Measurements from ENCODE around the gene OR7A17.

The OR7A17 gene

DNA sequence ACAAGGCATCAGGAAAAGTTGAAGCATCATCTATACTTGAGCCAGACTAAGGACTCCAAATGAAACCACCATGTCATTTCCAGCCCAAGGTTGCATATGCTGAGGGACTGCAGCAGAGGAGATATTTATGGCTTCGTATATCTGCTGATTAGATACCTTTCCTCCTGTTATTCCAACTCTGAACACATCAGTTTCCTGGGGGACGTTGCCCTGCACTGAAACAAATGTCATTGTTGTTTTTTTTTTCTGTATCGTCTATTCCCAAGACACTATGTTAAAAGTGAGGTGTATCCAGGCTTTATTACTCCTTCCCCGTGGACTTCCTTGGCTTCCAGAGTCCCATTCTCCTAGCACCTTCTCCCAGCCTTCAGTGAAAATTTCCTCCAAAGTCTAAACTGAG is at the start of gene OR7A17:
Gene OR7A17, minus strand, starts transcription at position 101 of the 400 bp plus-strand sequence. CDS start 4,777 bp downstream, outside the sequence.
- no peak for DNase-seq

DNA sequence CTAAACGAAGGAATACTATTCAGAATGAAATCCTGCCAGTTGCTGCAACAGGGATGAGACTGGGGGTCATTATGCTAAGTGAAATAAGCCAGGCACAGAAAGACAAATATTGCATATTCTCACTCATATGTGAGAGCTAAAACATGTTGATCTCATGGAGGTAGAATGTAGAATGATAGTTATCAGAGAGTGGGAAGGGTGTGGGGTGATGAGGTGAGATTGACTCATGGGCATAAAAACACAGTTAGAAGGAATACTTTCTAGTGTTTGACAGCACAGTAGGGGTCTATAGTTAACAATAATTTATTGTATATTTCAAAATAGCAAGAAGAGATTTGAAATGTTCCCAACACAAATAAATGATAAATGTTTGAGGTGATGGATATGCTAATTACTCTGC is 47.6 kb upstream of the OR7A17 start:
- DNase-seq = no peak

DNA sequence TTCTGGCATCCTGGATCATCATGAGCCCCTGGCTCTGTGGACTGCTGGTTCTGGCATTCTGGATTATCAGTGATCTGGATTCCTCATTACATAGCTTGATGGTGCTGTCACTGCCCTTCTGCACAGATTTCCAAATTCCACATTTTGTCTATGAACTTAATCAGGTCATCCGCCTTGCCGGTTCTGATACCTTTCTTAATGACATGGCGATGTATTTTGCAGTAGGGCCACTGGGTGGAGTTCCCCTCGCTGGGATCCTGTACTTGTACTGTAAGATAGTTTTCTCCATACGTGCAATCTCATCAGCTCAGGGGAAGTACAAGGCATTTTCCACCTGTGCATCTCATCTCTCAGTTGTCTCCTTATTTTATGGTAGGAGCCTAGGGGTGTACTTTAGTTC is 30.9 kb upstream of the OR7A17 start:
- DNase-seq = no peak

DNA sequence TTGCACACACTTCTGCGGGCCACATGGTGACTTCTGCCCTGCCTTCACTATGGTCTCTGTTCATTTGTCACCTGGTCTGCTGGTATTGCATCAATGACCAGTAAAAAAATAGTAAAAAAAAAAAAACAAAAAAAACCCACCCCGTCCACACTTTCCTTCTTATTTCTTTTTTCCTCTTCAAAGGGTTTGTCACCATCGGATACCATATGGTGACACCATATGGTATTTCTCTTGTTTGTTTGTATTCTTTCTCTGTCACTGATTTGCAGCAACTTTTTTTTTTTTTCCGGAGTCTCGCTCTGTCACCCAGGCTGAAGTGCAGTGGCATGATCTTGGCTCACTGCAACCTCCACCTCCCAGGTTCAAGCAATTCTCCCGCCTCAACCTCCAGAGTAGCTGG is 29.2 kb upstream of the OR7A17 start:
- DNase-seq = no peak

DNA sequence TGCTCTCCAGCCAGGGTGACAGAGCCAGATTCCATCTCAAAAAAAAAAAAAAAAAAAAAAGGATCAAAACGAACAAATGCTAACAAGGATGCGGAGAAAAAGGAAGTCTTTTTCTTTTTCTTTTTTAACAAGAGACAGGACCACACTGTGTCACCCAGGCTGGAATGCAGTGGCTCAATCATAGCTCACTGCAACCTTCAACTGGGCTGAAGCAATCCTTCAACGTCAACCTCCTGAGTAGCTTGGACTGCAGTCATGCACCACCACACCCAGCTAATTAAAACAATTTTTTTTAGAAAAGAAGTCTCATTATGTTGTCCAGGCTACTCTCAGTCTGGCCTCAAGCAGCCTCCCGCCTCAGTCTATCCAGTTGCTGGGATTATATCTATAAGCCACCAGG is 20.8 kb upstream of the OR7A17 start:
- no peak for DNase-seq

DNA sequence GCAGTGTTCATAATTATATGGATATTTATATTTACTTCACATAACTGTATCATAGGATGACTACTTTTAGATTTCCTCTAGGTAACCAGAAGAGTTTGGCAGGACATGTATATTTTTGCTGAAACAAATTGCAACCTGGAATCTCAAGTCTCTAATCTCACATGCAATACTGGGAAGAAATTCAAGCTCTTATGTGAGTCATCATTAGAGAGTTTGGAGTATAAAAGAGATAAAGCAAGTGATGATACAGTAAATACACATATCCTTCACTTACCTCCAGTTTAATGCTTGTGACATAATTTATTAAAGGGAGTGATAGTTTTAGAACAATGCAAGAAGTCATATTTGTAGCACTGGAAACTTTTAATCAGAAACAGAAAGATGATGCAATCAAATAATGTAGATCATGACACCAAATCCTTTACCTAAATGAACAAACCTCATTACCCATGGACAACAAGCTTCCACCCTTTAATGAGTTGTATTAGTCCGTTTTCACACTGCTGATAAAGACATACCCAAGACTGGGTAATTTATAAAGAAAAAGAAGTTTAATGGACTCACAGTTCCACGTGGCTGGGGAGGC is 15.8 kb upstream of the OR7A17 start:
- DNase-seq = no peak

DNA sequence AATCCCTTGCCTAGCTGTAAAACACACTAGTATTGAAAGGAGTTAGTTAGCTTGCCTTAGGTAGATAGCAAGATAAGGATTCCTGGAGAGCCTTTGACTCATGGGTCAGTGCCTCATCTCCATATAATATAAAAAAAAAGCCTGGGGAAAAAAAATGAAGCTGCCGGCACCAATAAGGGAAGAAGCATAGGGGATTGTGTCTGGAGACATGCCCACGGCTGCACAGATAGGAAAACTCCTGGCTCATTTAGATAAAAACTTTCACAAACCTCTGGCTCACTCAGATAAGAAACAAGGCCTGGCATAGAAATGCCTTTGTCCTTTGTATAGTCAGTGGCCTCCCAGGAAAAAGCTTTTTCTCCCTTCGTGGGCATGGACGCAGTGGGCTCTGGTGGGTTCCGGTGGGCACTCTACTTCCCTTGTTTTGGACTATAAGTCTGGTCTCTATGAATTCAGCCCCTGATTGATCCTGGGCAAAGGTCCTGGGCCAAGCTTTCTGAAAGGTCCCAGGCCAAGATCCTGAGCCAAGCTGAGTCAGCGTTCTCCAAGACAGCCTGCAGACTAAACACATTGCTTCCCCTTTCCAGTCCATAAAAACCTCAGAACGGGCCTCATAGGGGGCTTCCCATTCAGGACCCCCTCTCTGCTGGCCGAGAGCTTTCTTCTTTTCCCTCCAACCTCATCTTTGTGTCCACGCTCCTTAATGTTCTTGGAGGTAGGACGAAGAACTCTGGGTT is 4.9 kb upstream of the OR7A17 start:
- no peak for DNase-seq

DNA sequence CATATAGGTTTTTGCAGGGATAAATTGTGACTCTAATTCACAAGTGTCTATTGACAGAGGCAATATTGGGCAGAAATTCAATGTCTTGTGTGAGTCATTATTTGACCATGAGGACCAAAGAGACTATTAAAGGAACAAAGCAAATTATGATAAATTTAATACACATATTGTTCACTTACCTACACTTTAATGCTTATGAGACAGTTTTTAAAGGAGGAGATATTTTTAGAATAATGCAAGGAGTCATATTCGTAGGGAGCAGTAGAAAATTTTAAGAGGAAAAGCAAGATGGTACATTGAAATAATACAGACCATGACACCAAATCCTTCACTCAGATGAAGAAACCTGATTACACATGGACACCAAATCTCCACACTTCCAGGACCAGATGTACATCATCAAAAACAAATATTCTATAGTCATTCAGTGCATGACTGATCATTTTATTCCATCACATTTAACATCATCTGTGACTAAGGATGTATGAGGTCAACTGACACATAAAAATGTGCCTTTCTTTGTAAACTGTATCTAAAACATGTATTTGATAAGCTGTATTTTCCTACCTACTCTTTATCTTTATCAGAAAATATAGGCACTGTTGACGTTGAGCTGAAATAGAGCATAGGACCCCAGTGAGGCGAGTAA is 4.2 kb upstream of the OR7A17 start:
- DNase-seq = no peak

DNA sequence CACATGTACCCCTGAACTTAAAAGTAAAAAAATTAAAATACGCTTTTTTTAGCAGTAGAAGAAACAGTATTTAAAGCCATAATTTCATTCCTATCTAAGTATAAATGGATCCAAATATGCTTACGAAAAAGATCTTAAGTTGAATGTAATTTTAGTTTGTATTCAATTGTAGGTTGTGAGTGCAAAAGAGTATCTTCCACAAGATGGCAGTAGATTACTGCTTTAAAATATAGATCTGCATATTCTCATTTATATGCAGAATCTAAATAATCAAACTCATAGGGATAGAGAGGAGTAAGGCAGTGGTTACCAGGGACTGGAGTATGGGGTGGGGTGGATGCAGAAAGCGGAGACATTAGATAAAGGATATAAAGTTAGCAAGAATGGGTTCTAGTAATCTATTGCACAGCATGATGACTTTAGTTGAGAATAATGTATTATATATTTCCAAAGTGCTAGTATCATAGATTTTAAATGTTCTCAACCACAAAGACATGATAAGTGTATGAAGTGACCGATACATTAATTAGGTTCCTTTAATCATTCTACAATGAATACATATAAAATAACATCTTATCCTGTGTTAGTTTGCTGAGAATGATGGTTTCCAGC is 14.2 kb downstream of the OR7A17 start:
- no peak for DNase-seq

DNA sequence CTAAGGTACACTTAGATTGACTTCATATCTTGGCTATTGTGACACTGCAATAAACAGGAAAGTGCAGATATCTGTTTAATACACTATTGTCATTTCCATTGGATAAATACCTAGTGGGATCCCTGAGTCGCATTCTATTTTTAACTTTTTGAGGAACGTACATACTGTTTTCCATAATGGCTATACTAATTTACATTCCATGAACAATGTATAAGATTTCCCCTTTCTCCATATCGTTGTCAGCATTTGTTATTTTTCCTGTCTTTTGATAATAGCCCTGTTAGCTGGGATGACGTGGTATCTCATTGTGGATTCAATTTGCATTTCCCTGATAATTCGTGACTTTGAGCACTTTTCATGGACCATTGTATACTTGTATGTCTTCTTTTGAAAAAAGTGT is 17.4 kb downstream of the OR7A17 start:
- no peak for DNase-seq

DNA sequence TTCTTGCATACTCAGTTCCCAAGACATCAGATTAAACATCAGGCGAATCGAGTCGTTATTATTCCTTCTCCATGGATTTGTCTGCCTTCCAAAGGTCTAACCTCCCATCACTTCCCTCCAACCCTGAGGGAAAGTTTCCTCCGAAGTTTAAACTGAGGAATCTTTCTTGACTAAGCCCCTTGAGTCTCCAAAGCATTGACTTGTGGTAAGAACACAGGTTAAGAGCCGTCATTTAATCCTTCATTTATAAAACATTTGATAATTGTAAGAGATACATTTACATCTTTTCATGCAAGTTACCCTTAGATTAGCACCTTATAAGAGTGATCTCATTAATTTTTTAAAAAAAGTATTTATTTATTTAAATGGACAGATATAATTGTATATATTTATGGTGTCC is 37.1 kb downstream of the OR7A17 start, which contains the start of gene OR7A10:
Gene OR7A10, minus strand, starts transcription at position 101 of the 400 bp plus-strand sequence. CDS start 7,045 bp downstream, outside the sequence.
- DNase-seq = no peak

DNA sequence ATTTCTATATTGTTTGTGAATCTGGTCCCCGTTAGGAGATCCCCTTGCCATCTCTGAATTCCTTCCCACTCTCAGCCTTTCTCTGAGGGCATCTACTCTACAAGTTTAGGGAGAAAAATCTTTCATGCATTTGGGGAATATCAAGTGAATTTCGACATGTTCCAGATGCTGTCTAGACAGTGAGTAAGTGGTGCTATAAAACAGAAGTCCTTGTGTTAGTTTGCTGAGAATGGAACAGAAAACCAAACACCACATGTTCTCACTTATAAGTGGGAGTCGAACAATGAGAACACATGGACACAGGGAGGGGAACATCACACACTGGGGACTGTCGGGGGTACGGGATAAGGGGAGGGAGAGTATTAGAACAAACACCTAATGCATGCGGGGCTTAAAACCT is 42.4 kb downstream of the OR7A17 start:
- DNase-seq = no peak

DNA sequence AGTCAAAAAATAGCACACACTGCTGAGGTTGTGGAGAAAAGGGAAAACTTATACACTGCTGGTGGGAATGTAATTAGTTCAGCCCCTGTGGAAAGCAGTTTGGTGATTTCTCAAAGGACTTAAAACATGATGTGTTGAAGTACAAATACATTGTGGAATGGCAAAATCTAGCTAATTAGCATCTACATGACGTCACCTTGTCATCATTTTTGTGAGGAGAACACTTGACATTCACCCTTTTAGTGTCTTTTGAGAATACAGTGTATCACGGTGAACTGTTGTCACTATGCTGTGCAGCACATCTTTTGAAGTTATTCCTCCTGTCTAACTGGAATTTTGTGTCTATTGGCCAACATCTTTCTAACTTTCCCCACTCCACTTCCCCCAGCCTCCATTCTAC is 42.8 kb downstream of the OR7A17 start:
- DNase-seq = no peak

DNA sequence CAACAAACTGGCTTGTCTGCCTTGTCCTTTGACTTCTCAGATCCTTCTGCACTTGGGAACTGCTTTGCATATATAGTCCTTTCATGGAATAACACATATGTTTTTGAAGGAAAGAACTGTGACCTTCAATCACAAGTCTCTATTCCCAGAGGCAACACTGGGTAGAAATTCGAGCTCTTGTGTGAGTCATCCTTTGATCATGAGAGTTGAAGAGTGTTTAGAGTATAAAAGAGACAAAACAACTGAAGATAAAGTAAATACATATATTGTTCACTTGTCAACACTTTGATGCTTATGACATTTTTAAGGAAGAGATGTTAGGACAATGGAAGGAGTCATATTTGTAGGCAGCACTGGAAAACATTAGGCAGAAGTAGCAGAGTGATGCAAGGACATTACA is 45.7 kb downstream of the OR7A17 start:
- no peak for DNase-seq

DNA sequence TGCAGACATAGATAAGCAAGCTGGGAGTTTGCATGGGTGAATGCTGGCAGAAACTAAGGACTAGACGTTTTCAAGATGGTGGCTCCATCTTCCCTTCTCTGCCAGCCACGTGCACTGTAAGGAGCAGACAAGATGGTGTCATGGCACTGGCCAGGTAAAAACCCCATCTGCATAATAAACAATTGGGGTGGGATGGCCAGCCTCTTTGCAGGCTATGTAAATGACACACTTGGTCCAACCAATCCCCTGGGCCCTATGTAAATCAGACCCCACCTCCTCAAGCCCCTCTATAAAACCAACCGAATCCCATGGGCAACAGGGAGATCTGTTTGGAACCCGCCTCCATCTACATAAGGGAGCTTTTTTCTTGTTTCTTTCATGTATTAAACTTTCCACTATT is 48.5 kb downstream of the OR7A17 start:
- no peak for DNase-seq

DNA sequence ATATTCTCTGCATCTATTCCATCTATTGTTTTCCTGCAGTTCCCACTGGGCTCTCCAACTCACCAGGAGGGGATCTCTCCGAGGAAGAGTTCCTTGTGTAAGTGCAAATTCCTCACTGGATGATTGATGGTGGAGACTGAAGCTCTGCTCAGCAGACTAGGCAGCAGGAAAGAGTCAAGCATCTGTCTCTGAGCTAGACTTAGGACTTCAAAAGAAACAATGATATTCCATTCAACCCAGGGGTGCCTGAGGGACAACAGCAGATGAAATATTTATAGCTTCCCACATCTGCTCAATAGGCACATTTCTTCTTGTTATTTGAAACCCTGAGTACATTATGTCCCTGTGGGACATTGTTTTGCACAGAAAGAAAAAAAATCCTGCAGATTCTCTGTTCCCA is 50.9 kb downstream of the OR7A17 start, which contains the start of the genes OR7A5 and OR7C1:
Gene OR7A5, minus strand, starts transcription at position 175 of the 400 bp plus-strand sequence. CDS start 6,944 bp downstream, outside the sequence.
Gene OR7C1, minus strand, starts transcription at position 175 of the 400 bp plus-strand sequence. CDS start 35,049 bp downstream, outside the sequence.
- no peak for DNase-seq

DNA sequence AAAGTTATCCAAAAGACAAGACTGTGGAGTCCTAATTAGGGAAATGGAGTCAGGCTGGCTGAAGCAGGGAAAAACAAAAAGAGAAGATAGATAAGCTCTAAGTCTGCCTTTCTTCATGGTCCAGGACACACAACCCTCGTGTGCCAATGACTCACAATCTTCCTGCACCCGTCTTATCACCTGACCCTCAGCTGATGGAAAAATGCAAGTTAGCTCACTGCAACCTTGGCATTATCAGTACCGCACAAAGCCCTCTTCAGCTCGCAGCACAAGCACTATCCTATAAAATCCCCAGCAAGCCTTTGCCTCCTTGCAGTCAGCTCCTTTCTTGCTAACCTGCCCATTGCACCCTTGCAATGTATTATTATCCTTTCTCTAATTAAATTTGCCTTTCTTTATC is 55.2 kb downstream of the OR7A17 start:
- DNase-seq = no peak

Measured in stimulated activated CD4-positive, alpha-beta T cell treated with anti-CD3 and anti-CD28 coated beads, Interleukin-2, amount 100 ng/mL, for 48 hours (primary cell).